Lower leg skin (tissue), 4 donors: ENCODE data around the gene BICD2. TPM values are rescaled to one million over a fixed set of nuclear protein-coding genes. Genes with fewer than 3 reads are reported as not detected.

Experiments used
- DNase-seq, 2 donors: peaks; one replicate each; pipeline ENCODE4 v3.0.0-alpha.2; 2019; ENCODE audit warnings: low spot score in 2 of 2
- H3K4me3 ChIP-seq: fragments of 200-600 bp; sonication (generic); 2 replicates; pipeline ENCODE4 v1.5.1; 2017; ENCODE audit warnings: mild to moderate bottlenecking, low read depth; ENCODE audit not compliant: poor library complexity, severe bottlenecking
- POLR2A ChIP-seq, 2 donors: fragments of 450-650 bp; IDR thresholded peaks; one replicate each; pipeline ENCODE4 v1.6.1; 2016 to 2017; ENCODE audit warnings: antibody characterized with exemption in 2 of 2, mild to moderate bottlenecking in 1 of 2, moderate library complexity in 1 of 2
- WGBS, 2 donors: methylation state at CpG; one replicate each; pipeline ENCODE4 v1.1.5; 2018; 5-methylcytosine and 5-hydroxymethylcytosine counted together
- intact Hi-C: fragments of 100-400 bp; cut with DNase I; formaldehyde crosslinking; loops from one replicate; pipeline ENCODE4 v1.15.0; 2023; ENCODE audit warnings: low total_unique reads
- total RNA-seq, 4 donors: library from RNA; depleted of rRNA; stranded (reverse); fragments of >200 nt; gene quantifications; one replicate each; pipeline ENCODE4 v1.1.0, GENCODE V29; 2016
- TF ChIP-seq, protein P1 (sequence below), 3 donors: fragments of 450-650 bp; IDR thresholded peaks; one replicate each; pipeline ENCODE4 v1.5.1; 2016; ENCODE audit warnings: antibody characterized with exemption in 3 of 3, mild to moderate bottlenecking in 3 of 3, moderate library complexity in 2 of 3

The BICD2 gene
- total RNA-seq, 4 donors from 2014 or later = 177 to 182 (median 180) TPM

GRCh38 chr9:92790542-92791527, 26.2 kb upstream of the BICD2 start:
- DNase-seq = peak; percentile 87 to 94
- H3K4me3 ChIP-seq = no peak overlapping the region
- WGBS, 2 donors = 40 to 42% methylated on average over 13 of the region's 13 CpGs
- TF ChIP-seq POLR2A (IDR thresholded peaks at IDR 0.05) = no peak
- TF ChIP-seq, protein P1, sequence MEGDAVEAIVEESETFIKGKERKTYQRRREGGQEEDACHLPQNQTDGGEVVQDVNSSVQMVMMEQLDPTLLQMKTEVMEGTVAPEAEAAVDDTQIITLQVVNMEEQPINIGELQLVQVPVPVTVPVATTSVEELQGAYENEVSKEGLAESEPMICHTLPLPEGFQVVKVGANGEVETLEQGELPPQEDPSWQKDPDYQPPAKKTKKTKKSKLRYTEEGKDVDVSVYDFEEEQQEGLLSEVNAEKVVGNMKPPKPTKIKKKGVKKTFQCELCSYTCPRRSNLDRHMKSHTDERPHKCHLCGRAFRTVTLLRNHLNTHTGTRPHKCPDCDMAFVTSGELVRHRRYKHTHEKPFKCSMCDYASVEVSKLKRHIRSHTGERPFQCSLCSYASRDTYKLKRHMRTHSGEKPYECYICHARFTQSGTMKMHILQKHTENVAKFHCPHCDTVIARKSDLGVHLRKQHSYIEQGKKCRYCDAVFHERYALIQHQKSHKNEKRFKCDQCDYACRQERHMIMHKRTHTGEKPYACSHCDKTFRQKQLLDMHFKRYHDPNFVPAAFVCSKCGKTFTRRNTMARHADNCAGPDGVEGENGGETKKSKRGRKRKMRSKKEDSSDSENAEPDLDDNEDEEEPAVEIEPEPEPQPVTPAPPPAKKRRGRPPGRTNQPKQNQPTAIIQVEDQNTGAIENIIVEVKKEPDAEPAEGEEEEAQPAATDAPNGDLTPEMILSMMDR (IDR thresholded peaks at IDR 0.05) = peak in 1 of 3 donors; percentile 70
- intact Hi-C loops = loop anchor here (5.0 kb wide), 1 partner anchor 74 kb away; no protein-coding TSS in a partner anchor

DNA sequence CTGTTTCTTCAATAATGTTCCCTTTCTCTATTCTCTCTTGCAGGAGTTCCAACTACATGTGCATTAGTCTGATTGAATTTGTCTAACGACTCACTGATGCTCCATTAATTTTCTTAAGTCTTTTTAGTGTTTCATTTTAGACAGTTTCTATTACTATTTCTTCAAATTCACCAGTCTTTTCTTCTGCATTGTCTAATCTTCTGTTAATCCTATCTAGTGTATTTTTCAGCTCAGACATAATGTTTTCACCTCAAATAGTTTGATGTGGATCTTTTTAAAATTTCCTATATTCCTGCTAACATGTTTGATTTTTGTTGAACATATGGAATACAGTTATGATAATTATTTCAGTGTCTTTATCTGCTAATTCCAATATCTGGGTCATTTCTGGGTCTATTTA, 21.7 kb upstream of the BICD2 start:
- no peak overlapping the region for H3K4me3 ChIP-seq
- 73 to 78% methylated on average over 1 of the region's 1 CpG for WGBS, 2 donors
- no peak for DNase-seq
- intact Hi-C loops = no loop called here
- TF ChIP-seq, protein P1 (IDR thresholded peaks at IDR 0.05) = no peak
- TF ChIP-seq POLR2A (IDR thresholded peaks at IDR 0.05) = no peak

DNA sequence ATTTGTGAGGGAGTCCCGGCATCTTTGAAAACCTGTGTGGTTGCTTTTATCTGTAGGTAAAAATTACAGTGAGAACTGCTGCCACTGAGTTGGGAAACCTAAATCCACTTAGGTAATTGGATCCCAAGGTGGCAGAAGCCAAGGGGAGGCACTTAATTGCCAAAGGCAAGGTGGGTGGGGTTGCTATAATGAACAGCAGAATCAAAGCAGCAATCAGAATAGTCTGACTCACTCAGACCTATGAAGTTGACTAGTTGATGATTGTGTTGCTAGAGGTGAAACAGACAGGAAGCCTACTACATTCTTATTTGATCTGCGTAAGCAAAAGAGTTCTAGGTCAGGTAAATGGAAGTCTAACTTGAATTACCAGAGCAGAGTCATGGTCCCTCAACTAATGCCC, 17.3 kb upstream of the BICD2 start:
- no peak overlapping the region for H3K4me3 ChIP-seq
- WGBS, 2 donors = 51 to 68% methylated on average over 2 of the region's 2 CpGs
- TF ChIP-seq, protein P1 (IDR thresholded peaks at IDR 0.05) = no peak
- TF ChIP-seq POLR2A (IDR thresholded peaks at IDR 0.05) = no peak
- peak; percentile 68 to 75 for DNase-seq
- intact Hi-C loops = no loop called here

GRCh38 chr9:92780206-92780605, 15.6 kb upstream of the BICD2 start:
- no peak for DNase-seq
- H3K4me3 ChIP-seq = no peak overlapping the region
- intact Hi-C loops = no loop called here
- TF ChIP-seq, protein P1 (IDR thresholded peaks at IDR 0.05) = no peak
- TF ChIP-seq POLR2A (IDR thresholded peaks at IDR 0.05) = no peak

DNA sequence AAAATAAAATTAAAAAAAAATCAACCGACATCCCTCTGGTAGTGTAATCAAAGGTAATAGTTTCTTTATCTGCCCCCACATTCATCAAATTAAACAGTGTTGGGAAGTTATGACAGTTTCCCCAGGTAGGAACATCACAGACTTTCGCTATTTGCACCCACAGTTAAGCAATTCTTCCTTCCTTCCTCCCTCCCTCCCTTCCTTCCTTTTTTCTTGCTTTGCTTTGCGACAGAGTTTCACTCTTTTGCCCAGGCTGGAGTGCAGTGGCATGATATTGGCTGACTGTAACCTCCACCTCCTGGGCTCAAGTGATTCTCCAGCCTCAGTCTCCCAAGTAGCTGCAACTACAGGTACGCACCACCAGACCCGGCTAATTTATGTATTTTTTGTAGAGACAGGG, 10.8 kb upstream of the BICD2 start:
- DNase-seq = no peak
- 75 to 82% methylated on average over 5 of the region's 5 CpGs for WGBS, 2 donors
- intact Hi-C loops = no loop called here
- no peak overlapping the region for H3K4me3 ChIP-seq
- TF ChIP-seq POLR2A (IDR thresholded peaks at IDR 0.05) = no peak
- TF ChIP-seq, protein P1 (IDR thresholded peaks at IDR 0.05) = no peak
